ENCODE measurements around the gene COX14. TPM values are rescaled to one million over a fixed set of nuclear protein-coding genes. Genes with fewer than 3 reads are reported as not detected.
A peak's percentile ranks its signal among the peaks of the same experiment; 100 is the strongest.

COX14 gene
- total RNA-seq, 4 donors from 2014 or later: 14.3 to 121 (median 45.4) TPM

- intact Hi-C loops (cut with DNase I; ENCODE audit: low total_unique reads): no loop called here
- no peak overlapping the region for H3K27ac ChIP-seq
- H3K36me3 ChIP-seq: no peaks in the 10 kb centered on the region
- H3K27me3 ChIP-seq: no peaks in the 10 kb centered on the region
- no peak for DNase-seq
- no peak for TF ChIP-seq POLR2A (IDR thresholded peaks at IDR 0.05)
- no peak for TF ChIP-seq CTCF (IDR thresholded peaks at IDR 0.05)
- H3K4me3 ChIP-seq: no peak overlapping the region
- H3K4me1 ChIP-seq: no peaks in the 10 kb centered on the region
- H3K9me3 ChIP-seq: no peaks in the 10 kb centered on the region
Observed at GRCh38 chr12:50164963-50165362, 52.9 kb downstream of the COX14 start.

- H3K9me3 ChIP-seq: no peaks in the 10 kb centered on the region
- TF ChIP-seq POLR2A (IDR thresholded peaks at IDR 0.05) (no peak), CTCF (IDR thresholded peaks at IDR 0.05) (no peak)
- DNase-seq: peak; percentile 40 to 50
Observed at GRCh38 chr12:50166799-50167048, 54.7 kb downstream of the COX14 start.

GRCh38 chr12:50167049-50167828 is 55.2 kb downstream of the COX14 start, which contains the start of gene CERS5:
Gene CERS5 (minus strand): TSS chr12:50167369. CDS start chr12:50167297, 72 bp downstream.
- peak; percentile 77 to 83 for TF ChIP-seq POLR2A (IDR thresholded peaks at IDR 0.05)
- peak in 3 of 4 experiments; percentile 14 to 44 (median 31) for TF ChIP-seq CTCF (IDR thresholded peaks at IDR 0.05)
- Histone ChIP-seq H3K9me3 (no peaks in the 10 kb centered on the region), H3K4me3 (peak within 1 kb of the TSS; percentile 63 to 78), H3K27me3 (no peaks in the 10 kb centered on the region), H3K36me3 (no peaks in the 10 kb centered on the region), H3K4me1 (no peaks in the 10 kb centered on the region), H3K27ac (peak within 1 kb of the TSS; percentile 91 to 93)
- DNase-seq: peak; percentile 99
- intact Hi-C loops (cut with DNase I; ENCODE audit: low total_unique reads): no loop called here

More at GRCh38 chr12:50166799-50167048, 54.7 kb downstream of the COX14 start:
- no peaks in the 10 kb centered on the region for H3K4me1 ChIP-seq
- H3K4me3 ChIP-seq: peak overlapping the region; percentile 63 to 78
- H3K27me3 ChIP-seq: no peaks in the 10 kb centered on the region
- intact Hi-C loops (cut with DNase I; ENCODE audit: low total_unique reads): no loop called here
- peak overlapping the region; percentile 85 to 93 for H3K27ac ChIP-seq
- H3K36me3 ChIP-seq: no peaks in the 10 kb centered on the region

Other genes with a start within 250 kb of the COX14 start
- gene FAIM2, start 208.3 kb upstream of the COX14 start, total RNA-seq: 10 to 100 TPM in 1 of 4 donors, 1 to 10 TPM in 3; 1.0 to 11.9 (median 5.5) TPM
- gene AQP2, start 161.5 kb upstream of the COX14 start, total RNA-seq: not detected
- 1 to 10 TPM in 1 of 4 donors, not detected in 3; 2.3 TPM for gene AQP5, start 150.4 kb upstream of the COX14 start, total RNA-seq
- under 1 TPM in 1 of 4 donors, not detected in 3; 0.35 TPM for gene AQP6, start 139.3 kb upstream of the COX14 start, total RNA-seq
- 10 to 100 TPM in 1 of 4 donors, 1 to 10 TPM in 3; 8.5 to 57.8 (median 9.3) TPM for gene RACGAP1, start 86.7 kb upstream of the COX14 start, total RNA-seq
- gene ASIC1, start 54.6 kb upstream of the COX14 start, total RNA-seq: 1 to 10 TPM in 2 of 4 donors, not detected in 2; 3.5 to 5.6 TPM
- 10 to 100 TPM in 3 of 4 donors, 1 to 10 TPM in 1; 4.1 to 54.6 (median 39.6) TPM for gene SMARCD1, start 26.9 kb upstream of the COX14 start, total RNA-seq
- not detected for gene GPD1, start 8.2 kb upstream of the COX14 start, total RNA-seq
- 10 to 100 TPM in 3 of 4 donors, 1 to 10 TPM in 1; 9.1 to 73.9 (median 40.5) TPM for gene CERS5, start 55.1 kb downstream of the COX14 start, total RNA-seq
- gene LIMA1, start 171.3 kb downstream of the COX14 start, total RNA-seq: 100 to 1,000 TPM in 2 of 4 donors, 10 to 100 TPM in 2; 85.0 to 140 (median 116) TPM

All from uterus (tissue), 4 donors.